GM10266 (cell line): ENCODE data around the gene ZBTB7B.

ENCODE experiments used
- DNase-seq: peaks from one replicate; pipeline ENCODE4 v3.0.0; 2012; ENCODE audit errors: extremely low spot score
- TF ChIP-seq, protein P1 (sequence below): IDR thresholded peaks from 2 replicates; pipeline ENCODE4 v1.5.1; 2012; ENCODE audit warnings: mild to moderate bottlenecking, low read depth; ENCODE audit not compliant: control insufficient read depth, insufficient read depth; ENCODE audit errors: missing control alignments

Gene ZBTB7B

DNA sequence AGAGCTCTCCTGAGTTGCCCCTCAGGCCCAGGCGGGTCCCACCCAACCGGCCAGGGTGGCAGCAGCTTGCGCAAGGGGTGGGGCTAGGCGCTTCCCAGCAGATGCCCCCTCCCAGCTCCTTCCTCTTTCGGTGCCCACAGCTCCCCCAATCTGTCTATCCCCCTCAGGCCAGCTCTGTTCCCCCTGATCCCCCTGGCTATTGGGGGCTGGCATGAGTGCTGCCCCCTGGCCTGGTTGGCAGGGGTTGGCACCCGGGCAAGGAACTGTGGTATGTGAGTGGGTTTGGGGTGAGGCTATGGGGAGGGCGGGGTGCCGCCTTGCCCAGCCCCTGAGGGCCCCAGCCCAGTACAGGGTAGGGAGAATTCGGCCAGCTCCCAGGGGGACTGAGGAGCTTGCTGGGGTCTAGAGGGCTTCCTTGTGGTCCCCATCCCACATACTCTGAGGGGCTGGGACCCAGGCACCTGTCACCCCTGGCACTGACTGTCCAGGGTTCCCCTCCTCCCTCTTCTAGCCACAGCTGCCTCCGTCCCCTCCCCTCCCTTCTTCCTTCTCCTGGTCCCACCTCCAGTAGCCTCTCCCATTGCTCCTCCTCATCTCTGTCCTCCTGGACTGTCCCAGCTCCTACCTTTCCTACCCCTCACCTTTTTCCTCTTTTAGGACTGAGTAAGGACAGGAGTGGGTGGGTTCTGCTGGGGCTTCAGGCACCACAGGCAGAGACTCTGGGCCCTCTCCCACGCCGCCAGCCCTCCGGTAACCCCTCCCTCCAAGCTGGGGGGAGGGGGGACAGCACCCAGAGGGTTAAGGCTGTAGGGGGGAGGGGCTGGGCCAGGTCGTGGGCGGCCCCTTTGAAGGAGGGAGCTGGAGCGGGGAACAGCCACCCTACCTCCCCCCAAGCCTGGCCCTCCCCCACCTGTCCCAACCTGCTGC is 5.7 kb downstream of the ZBTB7B start:
- TF ChIP-seq, protein P1, sequence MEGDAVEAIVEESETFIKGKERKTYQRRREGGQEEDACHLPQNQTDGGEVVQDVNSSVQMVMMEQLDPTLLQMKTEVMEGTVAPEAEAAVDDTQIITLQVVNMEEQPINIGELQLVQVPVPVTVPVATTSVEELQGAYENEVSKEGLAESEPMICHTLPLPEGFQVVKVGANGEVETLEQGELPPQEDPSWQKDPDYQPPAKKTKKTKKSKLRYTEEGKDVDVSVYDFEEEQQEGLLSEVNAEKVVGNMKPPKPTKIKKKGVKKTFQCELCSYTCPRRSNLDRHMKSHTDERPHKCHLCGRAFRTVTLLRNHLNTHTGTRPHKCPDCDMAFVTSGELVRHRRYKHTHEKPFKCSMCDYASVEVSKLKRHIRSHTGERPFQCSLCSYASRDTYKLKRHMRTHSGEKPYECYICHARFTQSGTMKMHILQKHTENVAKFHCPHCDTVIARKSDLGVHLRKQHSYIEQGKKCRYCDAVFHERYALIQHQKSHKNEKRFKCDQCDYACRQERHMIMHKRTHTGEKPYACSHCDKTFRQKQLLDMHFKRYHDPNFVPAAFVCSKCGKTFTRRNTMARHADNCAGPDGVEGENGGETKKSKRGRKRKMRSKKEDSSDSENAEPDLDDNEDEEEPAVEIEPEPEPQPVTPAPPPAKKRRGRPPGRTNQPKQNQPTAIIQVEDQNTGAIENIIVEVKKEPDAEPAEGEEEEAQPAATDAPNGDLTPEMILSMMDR = no peak
- no peak for DNase-seq

DNA sequence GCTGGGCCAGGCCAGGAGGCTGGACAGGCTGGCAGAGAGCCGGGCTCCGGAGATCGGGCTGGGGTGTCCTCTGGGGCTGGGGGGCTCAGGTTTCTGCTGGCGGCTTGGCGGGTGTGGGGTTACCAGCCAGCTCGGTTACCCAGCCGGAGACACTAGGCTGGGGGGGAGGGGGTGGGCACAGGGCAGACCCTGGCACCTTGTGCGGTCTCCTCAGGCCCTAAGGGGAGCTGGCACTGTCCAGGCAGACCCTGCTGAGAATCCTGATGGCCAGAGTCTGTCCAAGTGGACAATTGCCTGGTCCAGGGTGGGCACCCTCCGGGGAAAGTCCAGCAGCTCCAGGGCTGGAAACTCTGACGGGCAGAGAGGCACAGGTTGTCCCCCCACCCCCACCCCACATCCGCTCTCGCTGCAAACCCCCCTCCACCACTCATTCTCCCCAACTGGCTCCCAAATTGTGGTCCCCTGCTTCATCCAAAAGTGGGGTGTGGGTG is 6.7 kb downstream of the ZBTB7B start:
- no peak for DNase-seq

DNA sequence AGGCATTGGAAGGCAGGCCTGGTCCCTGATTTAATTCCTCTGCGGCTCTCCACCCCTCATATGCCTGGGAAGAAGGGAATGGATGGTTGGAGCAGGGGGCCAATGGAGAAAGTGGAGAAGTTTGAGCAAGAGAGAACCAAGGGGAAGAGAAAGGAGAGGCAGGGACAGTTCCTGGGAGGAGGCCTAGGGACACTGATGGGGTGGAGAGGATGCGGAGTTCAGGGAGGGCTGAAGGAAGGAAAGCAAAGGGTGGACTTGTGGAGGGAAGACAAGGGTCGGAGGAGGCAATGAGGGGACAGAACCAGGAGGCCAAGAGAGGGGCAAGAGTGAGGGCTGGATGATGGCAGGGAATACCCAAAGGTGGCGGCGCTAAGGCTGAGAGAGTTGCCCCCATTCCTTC is 7.1 kb downstream of the ZBTB7B start:
- no peak for DNase-seq
- TF ChIP-seq, protein P1 = no peak

More for the DNA sequence above, 6.7 kb downstream of the ZBTB7B start:
- TF ChIP-seq, protein P1 = no peak

DNA sequence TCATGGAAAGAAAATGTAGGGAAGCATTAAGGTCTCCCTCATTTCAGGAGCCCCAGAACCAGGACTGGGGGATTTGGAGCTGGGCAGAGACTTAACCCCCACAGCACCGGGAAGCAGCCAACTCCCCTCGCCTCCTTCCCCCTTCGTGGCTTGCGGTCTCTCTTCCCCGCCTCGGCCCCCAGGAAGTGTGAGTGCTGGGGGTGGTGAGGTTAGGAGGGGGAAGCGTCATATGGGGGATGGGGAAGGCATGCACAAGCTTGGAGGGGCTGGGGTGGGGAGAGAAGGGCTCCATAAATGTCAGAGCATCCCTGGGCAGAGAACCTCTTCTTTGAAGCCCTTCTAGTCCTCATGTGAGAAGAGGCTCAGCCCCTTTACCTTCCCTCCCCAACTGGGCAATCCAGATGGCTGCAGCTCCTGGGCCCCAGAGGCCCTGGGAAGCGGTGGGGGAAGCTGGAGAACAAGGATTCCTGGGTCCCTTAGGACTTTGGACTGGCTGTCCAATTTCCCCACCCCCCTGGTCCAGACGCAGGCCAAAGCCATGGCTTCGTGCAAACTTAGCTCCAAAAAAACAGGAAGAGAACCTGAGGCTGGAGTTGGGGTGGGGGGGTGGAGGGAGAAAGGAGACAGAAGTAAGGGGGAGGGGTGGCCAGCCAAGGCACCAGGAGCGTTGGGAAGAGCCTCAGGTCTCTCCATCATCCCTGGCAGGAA is 7.8 kb downstream of the ZBTB7B start:
- TF ChIP-seq, protein P1 = no peak
- DNase-seq = no peak

DNA sequence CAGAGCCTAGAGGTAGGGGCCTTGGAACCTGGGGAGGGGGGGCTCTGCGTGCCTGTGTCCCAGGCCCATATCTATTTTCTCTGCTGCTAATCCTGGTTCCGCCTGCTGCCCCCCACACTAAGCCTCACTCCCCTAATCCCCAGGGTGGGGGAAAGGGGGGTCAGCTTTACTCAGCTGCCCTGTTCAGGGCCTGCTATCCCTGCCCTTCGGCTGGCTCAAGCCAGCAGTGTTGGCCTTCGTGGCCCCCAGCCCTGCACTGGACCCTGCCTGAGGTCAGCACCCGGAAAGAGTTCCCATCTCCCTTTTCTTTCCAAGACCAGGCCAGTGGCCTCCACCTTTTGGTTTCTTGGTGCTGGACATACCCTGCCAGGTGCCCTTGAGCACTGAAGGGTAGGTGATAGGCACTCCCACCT is 8.4 kb downstream of the ZBTB7B start:
- DNase-seq = no peak
- TF ChIP-seq, protein P1 = no peak

DNA sequence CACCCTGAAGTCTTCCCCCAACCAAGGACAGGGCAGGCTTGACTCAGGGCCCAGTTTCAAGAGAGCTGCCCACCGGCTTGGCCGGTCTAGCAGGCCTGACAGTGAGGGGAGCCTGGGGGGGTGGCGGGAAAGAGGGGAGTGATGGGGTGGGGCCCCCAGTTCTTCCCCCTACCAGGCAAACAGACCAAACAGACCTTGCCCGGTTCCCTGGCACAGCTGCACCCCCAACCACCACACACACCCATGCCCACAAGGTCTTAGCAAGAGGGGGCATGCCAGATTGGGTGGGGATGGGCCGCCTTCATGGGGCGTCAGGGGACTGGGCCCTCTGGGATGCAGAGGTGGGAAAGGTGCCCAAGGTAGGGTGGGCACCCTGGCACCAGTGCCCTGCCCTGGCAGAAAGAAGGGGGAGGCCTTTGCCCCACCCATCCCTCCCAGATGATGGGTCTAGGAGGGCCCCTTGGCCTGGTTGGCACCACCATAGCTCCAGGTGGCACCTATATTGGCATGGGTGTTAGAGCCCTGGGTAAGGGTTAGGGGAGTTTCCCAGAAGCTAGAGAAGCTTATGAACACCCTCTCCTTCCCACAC is 8.9 kb downstream of the ZBTB7B start:
- no peak for DNase-seq
- TF ChIP-seq, protein P1 = no peak
